GM12878 (cell line): ENCODE measurements around the gene IL32.

ENCODE experiments used
- ASH2L ChIP-seq: fragments of 300-600, 200-600 bp; sonication (generic); IDR thresholded peaks from 2 replicates; pipeline ENCODE4 v1.6.1; 2017; ENCODE audit warnings: low read depth, mild to moderate bottlenecking, borderline replicate concordance
- EP300 ChIP-seq, 2 experiments: fragments of 150-350 bp in 1 of 2; IDR thresholded peaks; 2 replicates each; pipeline ENCODE4 v1.6.1; 2011 to 2012; ENCODE audit warnings: low read depth in 2 of 2, low read length in 2 of 2, borderline replicate concordance in 1 of 2, improper control_type of control experiment in 1 of 2, inconsistent platforms in 1 of 2; ENCODE audit not compliant: control insufficient read depth in 1 of 2
- RBBP5 ChIP-seq: fragments of 200-600 bp; sonication (generic); conservative IDR thresholded peaks from 2 replicates; pipeline ENCODE4 v1.6.1; 2016
- STAT1 ChIP-seq: fragments of 450-650 bp; conservative IDR thresholded peaks from 2 replicates; pipeline ENCODE4 v1.6.1; 2014; ENCODE audit warnings: antibody characterized with exemption, mild to moderate bottlenecking
- TF ChIP-seq, protein P1 (sequence below): fragments of 450-650 bp; IDR thresholded peaks from 2 replicates; pipeline ENCODE4 v1.6.1; 2017; ENCODE audit warnings: borderline replicate concordance

DNA sequence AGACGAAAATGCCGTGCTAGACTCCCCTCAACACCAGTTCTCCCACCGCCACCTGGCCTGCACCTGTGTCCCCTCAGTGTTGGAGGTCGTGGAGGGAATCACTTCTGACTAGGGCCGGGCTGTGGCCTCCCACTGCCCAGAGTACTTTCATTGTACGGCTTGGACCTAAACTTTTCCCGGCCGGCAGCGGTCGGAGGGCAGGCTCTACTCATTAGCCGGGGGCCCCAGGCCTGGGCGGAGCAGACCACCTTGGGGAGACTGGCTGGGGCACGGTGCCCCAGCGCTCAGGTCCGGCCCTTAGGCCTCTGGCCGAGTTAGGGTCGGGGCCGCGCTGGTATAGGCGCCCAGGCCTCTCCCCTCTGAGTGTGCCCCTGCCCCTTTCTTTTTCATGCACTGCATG is 48.1 kb upstream of the IL32 start:
- TF ChIP-seq STAT1 (no peak), EP300 (IDR thresholded peaks at IDR 0.05; ENCODE audit: borderline replicate concordance in 1 of 2, control insufficient read depth in 1 of 2, low read depth in 2 of 2, low read length in 2 of 2) (no peak), ASH2L (no peak), RBBP5 (no peak)
- TF ChIP-seq, protein P1, sequence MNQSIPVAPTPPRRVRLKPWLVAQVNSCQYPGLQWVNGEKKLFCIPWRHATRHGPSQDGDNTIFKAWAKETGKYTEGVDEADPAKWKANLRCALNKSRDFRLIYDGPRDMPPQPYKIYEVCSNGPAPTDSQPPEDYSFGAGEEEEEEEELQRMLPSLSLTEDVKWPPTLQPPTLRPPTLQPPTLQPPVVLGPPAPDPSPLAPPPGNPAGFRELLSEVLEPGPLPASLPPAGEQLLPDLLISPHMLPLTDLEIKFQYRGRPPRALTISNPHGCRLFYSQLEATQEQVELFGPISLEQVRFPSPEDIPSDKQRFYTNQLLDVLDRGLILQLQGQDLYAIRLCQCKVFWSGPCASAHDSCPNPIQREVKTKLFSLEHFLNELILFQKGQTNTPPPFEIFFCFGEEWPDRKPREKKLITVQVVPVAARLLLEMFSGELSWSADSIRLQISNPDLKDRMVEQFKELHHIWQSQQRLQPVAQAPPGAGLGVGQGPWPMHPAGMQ = no peak
